HEK293 (cell line): ENCODE results near the gene INVS.
"Not testable (repeated sequence)": the region's sequence is repeated elsewhere in the genome, so short reads cannot be mapped to it uniquely, and the experiment has no call there.

Experiments
- CTCF ChIA-PET: fragments of 350-600 bp; formaldehyde crosslinking; extraction: SDS; loops from one replicate; lab custom pipeline; 2021; ENCODE audit warnings: antibody characterized with exemption; lab: Yijun Ruan, JAX
- POLR2A ChIA-PET: fragments of 300-600 bp; formaldehyde crosslinking; extraction: SDS; loops from one replicate; lab custom pipeline; 2020; ENCODE audit warnings: antibody characterized with exemption, inconsistent platforms; lab: Yijun Ruan, JAX
- H3K27ac ChIP-seq: fragments of 200-500 bp; sonication (Bioruptor generic); 2 replicates; pipeline ENCODE4 v1.5.1; 2014; ENCODE audit warnings: low read depth, low read length, control low read depth, inconsistent platforms; ENCODE audit errors: extremely low read depth
- H3K36me3 ChIP-seq, 2 experiments: fragments of 200-500 bp in 1 of 2; sonication (Bioruptor generic) in 1 of 2; 1 replicate in 1 of 2; 2 replicates in 1 of 2; pipeline ENCODE4 v1.5.1; 2014 to 2017; ENCODE audit warnings: inconsistent platforms in 2 of 2, low read length in 2 of 2; ENCODE audit not compliant: control insufficient read depth in 2 of 2, insufficient read depth in 1 of 2
- H3K4me1 ChIP-seq: fragments of 200-500 bp; sonication (Bioruptor generic); 2 replicates; pipeline ENCODE4 v1.5.1; 2014; ENCODE audit warnings: mild to moderate bottlenecking, low read length, inconsistent platforms; ENCODE audit not compliant: control insufficient read depth, insufficient read depth
- H3K4me3 ChIP-seq: 2 replicates; pipeline ENCODE4 v1.5.1; 2011; ENCODE audit warnings: low read depth, mild to moderate bottlenecking, control low read depth, low read length, moderate library complexity
- H3K9me3 ChIP-seq: fragments of 200-500 bp; sonication (Bioruptor generic); 2 replicates; pipeline ENCODE4 v1.5.1; 2014; ENCODE audit warnings: low read depth, low read length, inconsistent platforms; ENCODE audit not compliant: control insufficient read depth, insufficient read depth
- FEZF1 ChIP-seq: fragments of 450-650 bp; formaldehyde crosslinking; IDR thresholded peaks from 2 replicates; pipeline ENCODE4 v1.5.1; 2016; ENCODE audit warnings: missing biosample characterization, missing genetic modification characterization
- HOXC10 ChIP-seq: sonication (generic); formaldehyde crosslinking; IDR thresholded peaks from 2 replicates; pipeline ENCODE4 v1.8.1; 2023; ENCODE audit warnings: mild to moderate bottlenecking, missing genetic modification reagents
- IKZF3 ChIP-seq: fragments of 450-650 bp; IDR thresholded peaks from 2 replicates; pipeline ENCODE4 v1.5.0; 2018; ENCODE audit warnings: missing biosample characterization, mild to moderate bottlenecking, missing genetic modification characterization, moderate library complexity
- PRDM1 ChIP-seq: fragments of 450-650 bp; formaldehyde crosslinking; IDR thresholded peaks from 2 replicates; pipeline ENCODE4; 2016; ENCODE audit warnings: missing biosample characterization, missing genetic modification characterization
- SCRT2 ChIP-seq: fragments of 450-650 bp; formaldehyde crosslinking; IDR thresholded peaks from 2 replicates; pipeline ENCODE4 v1.5.1; 2016; ENCODE audit warnings: missing biosample characterization, missing genetic modification characterization
- YY1 ChIP-seq: fragments of 450-650 bp; formaldehyde crosslinking; IDR thresholded peaks from 2 replicates; pipeline ENCODE4 v1.5.1; 2018; ENCODE audit warnings: missing biosample characterization, missing genetic modification characterization
- ZNF114 ChIP-seq: fragments of 450-650 bp; formaldehyde crosslinking; IDR thresholded peaks from 2 replicates; pipeline ENCODE4 v1.5.0; 2017; ENCODE audit warnings: missing biosample characterization, missing genetic modification characterization
- ZNF146 ChIP-seq: fragments of 450-650 bp; formaldehyde crosslinking; IDR thresholded peaks from 2 replicates; pipeline ENCODE4 v1.5.1; 2016; ENCODE audit warnings: missing biosample characterization, missing genetic modification characterization
- ZNF169 ChIP-seq: fragments of 450-650 bp; formaldehyde crosslinking; IDR thresholded peaks from 2 replicates; pipeline ENCODE4 v1.5.1; 2016; ENCODE audit warnings: missing biosample characterization, missing genetic modification characterization
- ZNF341 ChIP-seq: fragments of 450-650 bp; formaldehyde crosslinking; IDR thresholded peaks from 2 replicates; pipeline ENCODE4; 2016; ENCODE audit warnings: low read depth, missing biosample characterization, missing genetic modification characterization
- ZNF426 ChIP-seq: fragments of 450-650 bp; formaldehyde crosslinking; IDR thresholded peaks from 2 replicates; pipeline ENCODE4 v1.5.1; 2017; ENCODE audit warnings: missing biosample characterization, missing genetic modification characterization, mild to moderate bottlenecking, inconsistent platforms, moderate library complexity
- ZNF548 ChIP-seq: fragments of 450-650 bp; formaldehyde crosslinking; IDR thresholded peaks from 2 replicates; pipeline ENCODE4 v1.5.1; 2016; ENCODE audit warnings: missing biosample characterization, missing genetic modification characterization
- ZNF549 ChIP-seq: fragments of 450-650 bp; IDR thresholded peaks from 2 replicates; pipeline ENCODE4 v1.5.1; 2018; ENCODE audit warnings: missing biosample characterization, missing genetic modification characterization, mild to moderate bottlenecking, inconsistent platforms, moderate library complexity
- ZNF596 ChIP-seq: fragments of 450-650 bp; IDR thresholded peaks from 2 replicates; pipeline ENCODE4 v1.5.0; 2018; ENCODE audit warnings: missing biosample characterization, mild to moderate bottlenecking, missing genetic modification characterization, moderate library complexity
- ZNF654 ChIP-seq: fragments of 450-650 bp; formaldehyde crosslinking; IDR thresholded peaks from 2 replicates; pipeline ENCODE4 v1.5.1; 2016; ENCODE audit warnings: low read depth, missing biosample characterization, missing genetic modification characterization
- ZNF837 ChIP-seq: fragments of 450-650 bp; formaldehyde crosslinking; IDR thresholded peaks from 2 replicates; pipeline ENCODE4 v1.5.1; 2016; ENCODE audit warnings: missing biosample characterization, missing genetic modification characterization
- ZSCAN16 ChIP-seq: fragments of 450-650 bp; formaldehyde crosslinking; IDR thresholded peaks from 2 replicates; pipeline ENCODE4 v1.5.1; 2016; ENCODE audit warnings: missing biosample characterization, missing genetic modification characterization
- TF ChIP-seq, protein P1 (sequence below): fragments of 450-650 bp; formaldehyde crosslinking; IDR thresholded peaks from 2 replicates; pipeline ENCODE4 v1.5.1; 2017; ENCODE audit warnings: missing biosample characterization, missing genetic modification characterization
- TF ChIP-seq, protein P2 (sequence below): fragments of 450-650 bp; formaldehyde crosslinking; IDR thresholded peaks from 2 replicates; pipeline ENCODE4 v1.5.1; 2016; ENCODE audit warnings: missing biosample characterization, missing genetic modification characterization, borderline replicate concordance

INVS gene

DNA sequence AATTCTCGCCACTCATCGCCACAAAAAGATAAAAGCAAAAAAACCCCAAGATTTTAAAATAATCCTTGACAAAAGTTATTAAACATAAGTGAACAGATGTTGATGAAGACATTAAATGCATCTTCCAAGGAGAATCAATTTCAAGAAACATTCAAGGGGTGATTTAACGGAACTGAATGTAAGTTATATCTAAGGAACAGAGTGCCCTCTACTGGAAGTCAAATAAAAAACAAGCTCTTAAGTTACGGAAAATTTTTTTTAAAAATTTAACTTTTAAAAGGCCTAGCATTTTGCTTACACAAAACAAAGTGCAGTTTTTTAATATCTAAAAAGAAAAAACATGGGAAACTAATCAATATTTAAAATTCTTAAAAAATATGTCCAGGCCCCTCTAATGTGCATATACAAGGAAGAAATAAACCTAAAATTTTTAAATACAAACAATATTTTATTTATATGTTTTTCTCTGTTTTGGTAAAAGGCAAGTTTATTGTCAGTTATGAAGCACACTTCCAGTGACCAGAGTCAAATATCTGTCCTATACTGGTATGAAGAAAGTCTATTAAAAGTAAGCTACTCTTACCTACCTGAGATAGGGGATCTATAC, 225.7 kb downstream of the INVS start:
- ChIA-PET CTCF (interaction anchor here (0.6 to 5.8 kb wide), 21 partner anchors 8 to 1160 kb away, joined by 3 to 39 read pairs (median 4); partner anchors contain the start of gene TEX10), POLR2A (no interaction called here)
- H3K36me3 ChIP-seq, result peaks cover 13 to 68% of the 10 kb centered on the region in 2 experiments
- no peaks in the 10 kb centered on the region for H3K9me3 ChIP-seq
- H3K4me1 ChIP-seq, result no peaks in the 10 kb centered on the region
- no peak overlapping the region for H3K4me3 ChIP-seq
- TF ChIP-seq, protein P1, sequence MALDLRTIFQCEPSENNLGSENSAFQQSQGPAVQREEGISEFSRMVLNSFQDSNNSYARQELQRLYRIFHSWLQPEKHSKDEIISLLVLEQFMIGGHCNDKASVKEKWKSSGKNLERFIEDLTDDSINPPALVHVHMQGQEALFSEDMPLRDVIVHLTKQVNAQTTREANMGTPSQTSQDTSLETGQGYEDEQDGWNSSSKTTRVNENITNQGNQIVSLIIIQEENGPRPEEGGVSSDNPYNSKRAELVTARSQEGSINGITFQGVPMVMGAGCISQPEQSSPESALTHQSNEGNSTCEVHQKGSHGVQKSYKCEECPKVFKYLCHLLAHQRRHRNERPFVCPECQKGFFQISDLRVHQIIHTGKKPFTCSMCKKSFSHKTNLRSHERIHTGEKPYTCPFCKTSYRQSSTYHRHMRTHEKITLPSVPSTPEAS, result no peak
- TF ChIP-seq ZNF654 (tag by site-specific recombination), result peak; percentile 37
- H3K27ac ChIP-seq, result no peak overlapping the region

DNA sequence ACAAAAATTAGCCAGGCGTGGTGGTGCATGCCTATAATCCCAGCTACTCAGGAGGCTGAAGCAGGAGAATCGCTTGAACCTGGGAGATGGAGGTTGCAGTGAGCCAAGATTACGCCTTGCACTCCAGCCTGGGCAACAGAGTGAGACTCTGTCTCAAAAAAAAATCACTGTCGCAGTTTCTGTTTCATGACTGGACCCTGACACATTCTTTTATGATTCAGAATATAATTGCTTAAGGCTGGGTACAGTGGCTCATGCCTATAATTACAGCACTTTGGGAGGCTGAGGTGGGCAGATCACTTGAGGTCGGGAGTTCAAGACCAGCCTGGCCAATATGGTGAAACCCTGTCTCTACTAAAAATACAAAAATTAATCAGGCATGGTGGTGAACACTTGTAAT, 239.7 kb downstream of the INVS start:
- POLR2A ChIA-PET, H3K4me1 ChIP-seq, H3K9me3 ChIP-seq, H3K27ac ChIP-seq, H3K4me3 ChIP-seq: not testable (repeated sequence)
- CTCF ChIA-PET, result interaction anchor here (0.6 to 3.2 kb wide), 4 partner anchors 12 to 86 kb away, joined by 4 to 32 read pairs (median 4); no protein-coding TSS in a partner anchor
- peaks cover 3 to 49% of the 10 kb centered on the region in 2 experiments for H3K36me3 ChIP-seq

DNA sequence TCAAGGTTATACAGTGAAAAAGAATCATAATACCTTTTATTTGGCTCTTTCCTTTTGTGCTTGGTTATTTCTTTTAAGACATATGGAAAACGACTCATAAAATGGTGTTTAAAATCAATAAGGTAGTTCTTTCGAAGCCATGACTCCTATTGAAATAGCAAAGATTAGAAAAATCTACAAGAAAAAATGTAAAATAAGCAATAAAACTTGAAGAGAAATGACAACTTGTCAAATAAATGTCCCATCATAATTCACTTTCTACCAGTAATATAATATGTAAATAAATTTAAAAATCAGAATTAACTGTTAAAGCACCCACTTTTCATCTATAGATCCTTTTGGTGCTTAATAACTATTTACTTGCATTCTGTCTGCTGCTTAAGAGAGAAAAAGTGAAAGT, 241.2 kb downstream of the INVS start:
- no peak overlapping the region for H3K27ac ChIP-seq
- H3K9me3 ChIP-seq, result no peaks in the 10 kb centered on the region
- CTCF ChIA-PET, result interaction anchor here (6.0 kb wide), 1 partner anchor 16 kb away, joined by 39 read pairs; no protein-coding TSS in a partner anchor
- H3K4me1 ChIP-seq, result no peaks in the 10 kb centered on the region
- peaks cover 5 to 55% of the 10 kb centered on the region in 2 experiments for H3K36me3 ChIP-seq
- no peak for TF ChIP-seq ZSCAN16 (tag by site-specific recombination)
- peak; percentile 18; the same call in 1 of the 2 replicates for TF ChIP-seq PRDM1 (tag by site-specific recombination)
- TF ChIP-seq ZNF596 (tag by site-specific recombination), result no peak
- TF ChIP-seq, all 188 proteins: peak for 1
- POLR2A ChIA-PET, result interaction anchor here (0.6 to 1.0 kb wide), 2 partner anchors 12 to 89 kb away, joined by 3 to 5 read pairs; partner anchors contain the start of gene TEX10
- no peak overlapping the region for H3K4me3 ChIP-seq

DNA sequence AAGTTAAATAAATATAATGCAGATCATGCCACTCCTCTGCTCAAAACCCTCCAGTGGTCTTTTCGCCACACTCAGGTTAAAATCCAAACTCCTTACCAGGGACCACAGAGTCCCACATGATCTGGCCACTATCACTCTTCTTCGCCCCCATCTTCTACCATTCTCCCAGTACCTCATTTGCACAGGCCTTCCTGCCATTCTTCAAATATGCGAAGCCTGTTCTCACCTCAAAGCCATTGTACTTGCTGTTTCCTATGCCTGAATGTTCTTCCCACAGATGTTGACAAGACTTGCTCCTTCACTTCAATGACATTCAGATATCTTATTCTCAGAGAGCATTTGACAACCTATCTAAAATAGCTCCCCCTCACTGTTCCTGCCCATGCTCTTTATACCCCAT, 242.8 kb downstream of the INVS start:
- Histone ChIP-seq H3K27ac (no peak overlapping the region), H3K9me3 (no peaks in the 10 kb centered on the region), H3K36me3 (peaks cover 7 to 57% of the 10 kb centered on the region in 2 experiments), H3K4me3 (no peak overlapping the region)
- POLR2A ChIA-PET, result interaction anchor here (1.2 kb wide), 1 partner anchor 10 kb away, joined by 3 read pairs; the partner anchor contains the start of gene TEX10
- CTCF ChIA-PET, result interaction anchor here (0.8 to 6.0 kb wide), 2 partner anchors 14 to 17 kb away, joined by 4 to 39 read pairs; no protein-coding TSS in a partner anchor
- TF ChIP-seq ZNF426 (no peak), ZNF549 (tag by site-specific recombination) (no peak), ZNF837 (tag by site-specific recombination) (no peak), ZNF146 (tag by site-specific recombination) (no peak), ZNF341 (tag by site-specific recombination) (no peak), ZNF114 (tag by site-specific recombination) (no peak), YY1 (tag by site-specific recombination) (no peak), SCRT2 (tag by site-specific recombination) (no peak), IKZF3 (tag by site-specific recombination) (no peak), ZNF169 (tag by site-specific recombination) (no peak), HOXC10 (no peak), FEZF1 (tag by site-specific recombination) (no peak), ZNF548 (tag by site-specific recombination) (no peak)
- TF ChIP-seq, protein P2, sequence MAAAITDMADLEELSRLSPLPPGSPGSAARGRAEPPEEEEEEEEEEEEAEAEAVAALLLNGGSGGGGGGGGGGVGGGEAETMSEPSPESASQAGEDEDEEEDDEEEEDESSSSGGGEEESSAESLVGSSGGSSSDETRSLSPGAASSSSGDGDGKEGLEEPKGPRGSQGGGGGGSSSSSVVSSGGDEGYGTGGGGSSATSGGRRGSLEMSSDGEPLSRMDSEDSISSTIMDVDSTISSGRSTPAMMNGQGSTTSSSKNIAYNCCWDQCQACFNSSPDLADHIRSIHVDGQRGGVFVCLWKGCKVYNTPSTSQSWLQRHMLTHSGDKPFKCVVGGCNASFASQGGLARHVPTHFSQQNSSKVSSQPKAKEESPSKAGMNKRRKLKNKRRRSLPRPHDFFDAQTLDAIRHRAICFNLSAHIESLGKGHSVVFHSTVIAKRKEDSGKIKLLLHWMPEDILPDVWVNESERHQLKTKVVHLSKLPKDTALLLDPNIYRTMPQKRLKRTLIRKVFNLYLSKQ, result no peak
- TF ChIP-seq, all 188 proteins: peak for 0
- no peaks in the 10 kb centered on the region for H3K4me1 ChIP-seq
